ENCODE results near the gene GALNT5.

DNA sequence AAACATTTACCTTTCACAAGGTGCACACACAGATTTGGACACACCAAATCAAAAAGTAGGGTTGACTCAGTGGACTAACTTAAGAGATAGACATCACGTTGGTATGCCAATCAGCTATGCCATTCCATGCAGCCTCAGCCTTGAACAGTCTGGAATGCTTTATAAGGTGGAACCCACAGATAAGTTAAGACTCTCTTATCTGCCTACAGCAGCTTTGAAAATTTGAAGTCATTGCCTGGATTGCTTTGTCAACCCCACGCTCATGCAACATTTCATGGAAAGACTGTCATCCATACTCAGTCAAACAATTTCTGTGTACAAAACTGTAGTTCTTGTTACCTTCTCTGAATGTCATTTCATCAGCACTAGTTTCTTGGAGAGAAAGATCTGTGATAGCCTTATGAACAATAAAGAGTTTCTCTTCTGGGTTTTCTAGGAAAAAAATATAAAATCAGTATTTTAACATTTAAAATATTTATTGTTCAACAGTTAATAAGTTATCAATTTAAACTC lies 66.9 kb downstream of the GALNT5 start:
- TF ChIP-seq, protein P1, sequence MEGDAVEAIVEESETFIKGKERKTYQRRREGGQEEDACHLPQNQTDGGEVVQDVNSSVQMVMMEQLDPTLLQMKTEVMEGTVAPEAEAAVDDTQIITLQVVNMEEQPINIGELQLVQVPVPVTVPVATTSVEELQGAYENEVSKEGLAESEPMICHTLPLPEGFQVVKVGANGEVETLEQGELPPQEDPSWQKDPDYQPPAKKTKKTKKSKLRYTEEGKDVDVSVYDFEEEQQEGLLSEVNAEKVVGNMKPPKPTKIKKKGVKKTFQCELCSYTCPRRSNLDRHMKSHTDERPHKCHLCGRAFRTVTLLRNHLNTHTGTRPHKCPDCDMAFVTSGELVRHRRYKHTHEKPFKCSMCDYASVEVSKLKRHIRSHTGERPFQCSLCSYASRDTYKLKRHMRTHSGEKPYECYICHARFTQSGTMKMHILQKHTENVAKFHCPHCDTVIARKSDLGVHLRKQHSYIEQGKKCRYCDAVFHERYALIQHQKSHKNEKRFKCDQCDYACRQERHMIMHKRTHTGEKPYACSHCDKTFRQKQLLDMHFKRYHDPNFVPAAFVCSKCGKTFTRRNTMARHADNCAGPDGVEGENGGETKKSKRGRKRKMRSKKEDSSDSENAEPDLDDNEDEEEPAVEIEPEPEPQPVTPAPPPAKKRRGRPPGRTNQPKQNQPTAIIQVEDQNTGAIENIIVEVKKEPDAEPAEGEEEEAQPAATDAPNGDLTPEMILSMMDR (IDR thresholded peaks at IDR 0.05), result no peak
- TF ChIP-seq POLR2A (IDR thresholded peaks at IDR 0.05), result no peak

All from suprapubic skin (tissue), 3 donors.